Gastroesophageal sphincter (tissue), 4 donors: ENCODE measurements around the gene NR2F2. TPM values are rescaled to one million over a fixed set of nuclear protein-coding genes. Genes with fewer than 3 reads are reported as not detected.

Source experiments
- ATAC-seq: fragments of 150-250 bp; one replicate; pipeline ENCODE4 v1.9.1; 2016; ENCODE audit warnings: mild to moderate bottlenecking, moderate library complexity
- H3K27ac ChIP-seq, 4 donors: fragments of 200-600 bp; sonication (generic) in 3 of 4; 1 replicate in 3 of 4; 2 replicates in 1 of 4; pipeline ENCODE4 v1.5.1; 2016 to 2019
- H3K27me3 ChIP-seq: fragments of 200-600 bp; sonication (generic); one replicate; pipeline ENCODE4 v1.5.1; 2019
- H3K36me3 ChIP-seq, 2 donors: fragments of 200-600 bp; sonication (generic); one replicate each; pipeline ENCODE4 v1.5.1; 2019; ENCODE audit warnings: control low read depth in 1 of 2
- H3K4me1 ChIP-seq, 3 donors: fragments of 200-600 bp; sonication (generic); 1 replicate in 2 of 3; 2 replicates in 1 of 3; pipeline ENCODE4 v1.5.1; 2016 to 2019; ENCODE audit warnings: control low read depth in 2 of 3
- H3K4me3 ChIP-seq, 2 donors: fragments of 200-600 bp; sonication (generic); one replicate each; pipeline ENCODE4 v1.5.1; 2019; ENCODE audit warnings: mild to moderate bottlenecking in 1 of 2, moderate library complexity in 1 of 2
- H3K9me3 ChIP-seq, 3 donors: fragments of 200-600 bp; sonication (generic); one replicate each; pipeline ENCODE4 v1.5.1; 2017 to 2019; ENCODE audit warnings: control low read depth in 2 of 3
- EP300 ChIP-seq: sonication (generic); formaldehyde crosslinking; IDR thresholded peaks from one replicate; pipeline ENCODE4 v1.6.1; 2017; ENCODE audit warnings: antibody characterized with exemption, mild to moderate bottlenecking
- POLR2A ChIP-seq, 2 donors: fragments of 450-650 bp; IDR thresholded peaks; one replicate each; pipeline ENCODE4 v1.6.1; 2017; ENCODE audit warnings: antibody characterized with exemption in 2 of 2, mild to moderate bottlenecking in 2 of 2, moderate library complexity in 1 of 2
- POLR2AphosphoS5 ChIP-seq: sonication (generic); formaldehyde crosslinking; IDR thresholded peaks from one replicate; pipeline ENCODE4 v1.6.1; 2017; ENCODE audit warnings: antibody characterized with exemption
- WGBS, 2 donors: methylation state at CpG; one replicate each; pipeline ENCODE4 v1.1.5; 2018; ENCODE audit warnings: low coverage in 1 of 2; 5-methylcytosine and 5-hydroxymethylcytosine counted together
- total RNA-seq, 4 donors: library from RNA; depleted of rRNA; stranded (reverse); fragments of >200 nt; gene quantifications; one replicate each; pipeline ENCODE4 v1.1.0, GENCODE V29; 2016
- TF ChIP-seq, protein P1 (sequence below), 4 experiments: fragments of 200-600 bp in 2 of 4; fragments of 450-650 bp in 2 of 4; sonication (generic) in 1 of 4; IDR thresholded peaks; one replicate each; pipeline ENCODE4 v1.5.1; 2017 to 2019; ENCODE audit warnings: antibody characterized with exemption in 4 of 4, mild to moderate bottlenecking in 2 of 4, moderate library complexity in 2 of 4

NR2F2 gene
- total RNA-seq, 4 donors from 2014 or later, result 82.7 to 126 (median 91.8) TPM

GRCh38 chr15:96321639-96322535 lies 8.6 kb upstream of the NR2F2 start:
- WGBS, 2 donors, result 4 to 10% methylated on average over 4 to 11 of the region's 64 CpGs
- H3K27me3 ChIP-seq, result no peaks in the 10 kb centered on the region
- TF ChIP-seq POLR2A (IDR thresholded peaks at IDR 0.05) (peak; percentile 41 to 49), POLR2AphosphoS5 (peak; percentile 55), EP300 (no peak)
- TF ChIP-seq, protein P1, sequence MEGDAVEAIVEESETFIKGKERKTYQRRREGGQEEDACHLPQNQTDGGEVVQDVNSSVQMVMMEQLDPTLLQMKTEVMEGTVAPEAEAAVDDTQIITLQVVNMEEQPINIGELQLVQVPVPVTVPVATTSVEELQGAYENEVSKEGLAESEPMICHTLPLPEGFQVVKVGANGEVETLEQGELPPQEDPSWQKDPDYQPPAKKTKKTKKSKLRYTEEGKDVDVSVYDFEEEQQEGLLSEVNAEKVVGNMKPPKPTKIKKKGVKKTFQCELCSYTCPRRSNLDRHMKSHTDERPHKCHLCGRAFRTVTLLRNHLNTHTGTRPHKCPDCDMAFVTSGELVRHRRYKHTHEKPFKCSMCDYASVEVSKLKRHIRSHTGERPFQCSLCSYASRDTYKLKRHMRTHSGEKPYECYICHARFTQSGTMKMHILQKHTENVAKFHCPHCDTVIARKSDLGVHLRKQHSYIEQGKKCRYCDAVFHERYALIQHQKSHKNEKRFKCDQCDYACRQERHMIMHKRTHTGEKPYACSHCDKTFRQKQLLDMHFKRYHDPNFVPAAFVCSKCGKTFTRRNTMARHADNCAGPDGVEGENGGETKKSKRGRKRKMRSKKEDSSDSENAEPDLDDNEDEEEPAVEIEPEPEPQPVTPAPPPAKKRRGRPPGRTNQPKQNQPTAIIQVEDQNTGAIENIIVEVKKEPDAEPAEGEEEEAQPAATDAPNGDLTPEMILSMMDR (IDR thresholded peaks at IDR 0.05), result peak in 3 of 4 experiments; percentile 12 to 49 (median 24)
- peak overlapping the region; percentile 64 to 98 (median 94) for H3K27ac ChIP-seq
- H3K4me3 ChIP-seq, result peak overlapping the region; percentile 37 to 63
- H3K9me3 ChIP-seq, result no peaks in the 10 kb centered on the region
- ATAC-seq, result peak; percentile 35
- peaks cover 3 to 71% (median 9%) of the 10 kb centered on the region in 3 donors for H3K4me1 ChIP-seq
- H3K36me3 ChIP-seq, result no peaks in the 10 kb centered on the region

DNA sequence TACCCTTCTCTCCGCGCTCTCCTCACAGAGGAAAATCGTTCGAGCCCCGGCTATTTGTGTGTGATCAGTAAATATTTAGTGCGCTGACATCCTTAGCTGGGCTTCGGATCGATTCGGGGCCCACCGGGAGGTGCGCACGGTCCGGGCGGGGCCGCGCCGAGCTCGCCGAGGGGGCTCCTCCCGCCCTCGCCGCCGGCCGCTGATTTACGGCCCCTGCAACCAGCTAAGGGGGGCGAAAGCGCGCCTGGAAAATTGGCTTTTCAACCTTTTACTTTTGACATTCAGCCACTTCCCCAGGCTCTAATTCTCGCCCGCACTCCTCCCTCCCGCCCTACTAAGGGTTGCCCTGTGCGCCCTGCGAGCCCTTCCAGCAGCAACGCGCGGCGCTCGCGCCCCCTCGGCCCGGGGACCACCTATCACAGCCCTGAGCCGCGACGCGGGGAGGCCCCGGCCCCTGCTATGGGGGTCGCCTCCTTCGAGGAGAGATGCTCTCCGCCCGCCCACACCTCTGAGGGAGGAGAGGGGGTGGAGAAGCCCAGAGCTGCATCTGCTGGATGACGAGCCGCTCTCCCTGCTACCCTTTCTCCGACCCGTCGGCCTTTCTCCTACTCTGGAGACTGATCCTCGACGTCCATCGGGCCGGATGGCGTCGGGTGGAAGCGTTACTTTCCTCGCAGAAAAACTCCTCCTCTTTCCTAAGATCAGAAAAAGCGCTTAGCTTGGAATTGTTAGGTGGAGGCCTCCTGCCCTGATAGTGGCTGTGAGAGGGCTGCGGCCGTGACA lies 7.8 kb upstream of the NR2F2 start:
- peak; percentile 17 for ATAC-seq
- Histone ChIP-seq H3K9me3 (no peaks in the 10 kb centered on the region), H3K27ac (peak overlapping the region; percentile 64 to 98 (median 94)), H3K27me3 (no peaks in the 10 kb centered on the region), H3K4me1 (peaks cover 3 to 69% (median 9%) of the 10 kb centered on the region in 3 donors), H3K4me3 (peak overlapping the region; percentile 37 to 63), H3K36me3 (no peaks in the 10 kb centered on the region)
- TF ChIP-seq EP300 (no peak), POLR2A (IDR thresholded peaks at IDR 0.05) (peak in 1 of 2 donors; percentile 5), POLR2AphosphoS5 (no peak)
- 0% methylated on average over 5 to 10 of the region's 66 CpGs for WGBS, 2 donors

DNA sequence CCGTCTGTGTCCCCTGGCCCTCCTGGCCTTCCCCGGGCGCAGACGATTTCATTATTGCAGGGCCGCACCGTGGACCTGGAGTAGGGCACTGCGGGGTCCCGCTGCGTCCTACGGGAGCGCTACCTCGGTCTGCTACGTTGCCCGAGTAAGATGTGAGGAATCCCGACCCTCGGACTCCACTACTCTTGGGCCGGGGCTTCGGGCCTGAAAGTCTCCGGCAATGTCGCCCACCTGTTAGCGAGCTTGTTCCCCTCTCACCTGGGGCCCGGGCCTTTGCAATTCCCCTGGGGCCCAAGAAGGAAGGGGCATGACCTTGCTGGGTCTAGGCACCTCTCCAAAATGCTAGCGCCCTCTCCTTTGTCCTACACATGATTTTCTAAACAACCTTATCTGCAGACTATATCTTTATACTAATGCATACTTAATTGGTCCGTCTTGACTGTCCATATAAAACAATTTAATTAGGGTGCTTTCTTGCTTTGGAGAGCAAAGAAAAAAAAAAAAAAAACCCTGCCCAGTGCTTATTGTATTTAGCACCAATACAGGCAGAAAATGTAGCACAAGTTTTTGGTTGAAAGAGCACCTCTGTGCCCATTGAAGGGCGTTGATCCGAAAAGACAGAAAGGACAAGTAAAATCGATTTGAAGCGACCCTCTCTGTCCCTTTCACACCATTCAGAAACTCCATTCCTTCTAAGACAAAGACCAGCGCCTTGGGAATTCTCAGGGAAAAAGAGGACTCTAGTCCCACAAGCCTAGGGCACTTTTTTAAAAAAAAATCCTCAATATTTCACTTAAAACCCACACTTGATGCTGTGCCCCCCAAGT lies 7.0 kb upstream of the NR2F2 start:
- Histone ChIP-seq H3K27ac (peak overlapping the region; percentile 64 to 98 (median 94)), H3K4me1 (peaks cover 3 to 67% (median 9%) of the 10 kb centered on the region in 3 donors), H3K9me3 (no peaks in the 10 kb centered on the region), H3K4me3 (peak overlapping the region in 1 of 2 donors; percentile 87), H3K27me3 (no peaks in the 10 kb centered on the region), H3K36me3 (no peaks in the 10 kb centered on the region)
- no peak for ATAC-seq
- TF ChIP-seq POLR2A (IDR thresholded peaks at IDR 0.05) (no peak), POLR2AphosphoS5 (no peak), EP300 (no peak)
- TF ChIP-seq, protein P1 (IDR thresholded peaks at IDR 0.05), result no peak
- 53 to 55% methylated on average over 8 to 10 of the region's 29 CpGs for WGBS, 2 donors

DNA sequence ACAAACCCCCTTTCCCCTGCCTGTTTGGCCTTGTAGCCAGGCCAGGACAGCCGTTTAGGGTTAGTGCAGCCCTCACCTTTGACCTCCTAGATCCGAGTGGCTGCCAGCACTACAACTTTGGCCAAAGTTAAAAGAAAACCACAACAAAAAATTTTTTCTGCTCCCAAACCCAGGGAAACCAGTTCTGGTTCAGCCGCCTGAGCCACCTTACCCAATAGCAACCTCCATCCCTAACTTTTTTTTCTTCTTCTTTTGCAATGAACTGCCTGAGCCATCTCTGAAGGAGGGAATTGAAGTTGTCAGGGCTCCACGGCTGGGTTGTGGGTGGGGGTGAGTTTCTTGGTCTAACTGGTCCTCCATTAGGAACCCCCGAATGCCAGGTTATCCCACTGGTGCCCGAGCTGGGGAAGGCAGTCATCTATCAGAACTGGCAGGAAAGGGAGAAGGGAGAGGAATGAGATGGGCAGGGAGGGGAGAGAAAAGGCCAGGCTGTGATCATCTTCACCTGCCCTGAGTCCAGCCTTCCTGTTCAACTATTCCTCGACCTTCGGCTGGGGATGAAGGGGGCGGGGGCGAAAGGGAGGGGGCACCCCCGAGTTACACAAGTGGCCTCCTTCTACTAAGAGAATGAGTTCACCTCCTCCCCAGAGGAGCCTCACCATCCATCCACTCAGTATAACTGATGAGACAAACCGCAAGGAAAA lies 6.2 kb upstream of the NR2F2 start:
- Histone ChIP-seq H3K36me3 (no peaks in the 10 kb centered on the region), H3K4me1 (peaks cover 3 to 66% (median 9%) of the 10 kb centered on the region in 3 donors), H3K27me3 (no peaks in the 10 kb centered on the region), H3K4me3 (peak overlapping the region; percentile 69 to 87), H3K9me3 (no peaks in the 10 kb centered on the region), H3K27ac (peak overlapping the region; percentile 64 to 98 (median 94))
- 5 to 15% methylated on average over 5 to 7 of the region's 12 CpGs for WGBS, 2 donors
- TF ChIP-seq, protein P1 (IDR thresholded peaks at IDR 0.05), result no peak
- peak; percentile 37 for TF ChIP-seq POLR2AphosphoS5
- no peak for ATAC-seq
